Astrocyte (in vitro differentiated cells and primary cell): ENCODE measurements around the gene MAP6.

ENCODE experiments used
- EZH2 ChIP-seq: IDR thresholded peaks from 2 replicates; pipeline ENCODE4 v1.6.1; 2012; ENCODE audit warnings: mild to moderate bottlenecking, low read length, inconsistent platforms; ENCODE audit not compliant: insufficient read depth
- TF ChIP-seq, protein P1 (sequence below): IDR thresholded peaks from 2 replicates; pipeline ENCODE4 v1.5.1; 2011; ENCODE audit warnings: low read depth, mild to moderate bottlenecking, inconsistent platforms, low read length, moderate library complexity; ENCODE audit not compliant: insufficient read depth

DNA sequence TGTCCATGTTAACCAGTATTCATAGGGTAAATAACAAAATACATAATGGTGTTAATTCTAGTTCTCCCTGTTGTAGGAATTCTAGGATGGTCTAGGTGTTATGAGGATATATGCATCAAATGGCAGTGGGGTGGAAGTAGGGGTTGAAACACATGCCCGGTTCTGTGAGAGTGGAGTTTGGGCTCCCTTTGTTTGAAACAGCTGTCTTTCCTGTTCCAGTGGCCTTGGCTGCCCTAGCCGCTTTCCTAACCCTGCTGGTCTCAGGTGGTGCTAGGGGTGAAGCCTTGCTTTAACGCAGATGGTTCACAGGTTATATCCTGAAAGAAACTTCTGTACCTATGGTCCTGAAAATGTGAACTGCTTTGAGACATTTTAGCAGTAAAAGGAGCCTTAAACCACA is 68.5 kb downstream of the MAP6 start:
- TF ChIP-seq, protein P1, sequence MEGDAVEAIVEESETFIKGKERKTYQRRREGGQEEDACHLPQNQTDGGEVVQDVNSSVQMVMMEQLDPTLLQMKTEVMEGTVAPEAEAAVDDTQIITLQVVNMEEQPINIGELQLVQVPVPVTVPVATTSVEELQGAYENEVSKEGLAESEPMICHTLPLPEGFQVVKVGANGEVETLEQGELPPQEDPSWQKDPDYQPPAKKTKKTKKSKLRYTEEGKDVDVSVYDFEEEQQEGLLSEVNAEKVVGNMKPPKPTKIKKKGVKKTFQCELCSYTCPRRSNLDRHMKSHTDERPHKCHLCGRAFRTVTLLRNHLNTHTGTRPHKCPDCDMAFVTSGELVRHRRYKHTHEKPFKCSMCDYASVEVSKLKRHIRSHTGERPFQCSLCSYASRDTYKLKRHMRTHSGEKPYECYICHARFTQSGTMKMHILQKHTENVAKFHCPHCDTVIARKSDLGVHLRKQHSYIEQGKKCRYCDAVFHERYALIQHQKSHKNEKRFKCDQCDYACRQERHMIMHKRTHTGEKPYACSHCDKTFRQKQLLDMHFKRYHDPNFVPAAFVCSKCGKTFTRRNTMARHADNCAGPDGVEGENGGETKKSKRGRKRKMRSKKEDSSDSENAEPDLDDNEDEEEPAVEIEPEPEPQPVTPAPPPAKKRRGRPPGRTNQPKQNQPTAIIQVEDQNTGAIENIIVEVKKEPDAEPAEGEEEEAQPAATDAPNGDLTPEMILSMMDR = no peak
- TF ChIP-seq EZH2 = no peak
